ENCODE data around the gene CACNB2.

GRCh38 chr10:18252086-18252485 is 111.9 kb downstream of the CACNB2 start:
- TF ChIP-seq, protein P1, sequence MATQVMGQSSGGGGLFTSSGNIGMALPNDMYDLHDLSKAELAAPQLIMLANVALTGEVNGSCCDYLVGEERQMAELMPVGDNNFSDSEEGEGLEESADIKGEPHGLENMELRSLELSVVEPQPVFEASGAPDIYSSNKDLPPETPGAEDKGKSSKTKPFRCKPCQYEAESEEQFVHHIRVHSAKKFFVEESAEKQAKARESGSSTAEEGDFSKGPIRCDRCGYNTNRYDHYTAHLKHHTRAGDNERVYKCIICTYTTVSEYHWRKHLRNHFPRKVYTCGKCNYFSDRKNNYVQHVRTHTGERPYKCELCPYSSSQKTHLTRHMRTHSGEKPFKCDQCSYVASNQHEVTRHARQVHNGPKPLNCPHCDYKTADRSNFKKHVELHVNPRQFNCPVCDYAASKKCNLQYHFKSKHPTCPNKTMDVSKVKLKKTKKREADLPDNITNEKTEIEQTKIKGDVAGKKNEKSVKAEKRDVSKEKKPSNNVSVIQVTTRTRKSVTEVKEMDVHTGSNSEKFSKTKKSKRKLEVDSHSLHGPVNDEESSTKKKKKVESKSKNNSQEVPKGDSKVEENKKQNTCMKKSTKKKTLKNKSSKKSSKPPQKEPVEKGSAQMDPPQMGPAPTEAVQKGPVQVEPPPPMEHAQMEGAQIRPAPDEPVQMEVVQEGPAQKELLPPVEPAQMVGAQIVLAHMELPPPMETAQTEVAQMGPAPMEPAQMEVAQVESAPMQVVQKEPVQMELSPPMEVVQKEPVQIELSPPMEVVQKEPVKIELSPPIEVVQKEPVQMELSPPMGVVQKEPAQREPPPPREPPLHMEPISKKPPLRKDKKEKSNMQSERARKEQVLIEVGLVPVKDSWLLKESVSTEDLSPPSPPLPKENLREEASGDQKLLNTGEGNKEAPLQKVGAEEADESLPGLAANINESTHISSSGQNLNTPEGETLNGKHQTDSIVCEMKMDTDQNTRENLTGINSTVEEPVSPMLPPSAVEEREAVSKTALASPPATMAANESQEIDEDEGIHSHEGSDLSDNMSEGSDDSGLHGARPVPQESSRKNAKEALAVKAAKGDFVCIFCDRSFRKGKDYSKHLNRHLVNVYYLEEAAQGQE (IDR thresholded peaks at IDR 0.05; ENCODE audit: insufficient read depth in 1 of 2, low read depth in 2 of 2, low read length in 1 of 2), result no peak
- TF ChIP-seq, protein P2, sequence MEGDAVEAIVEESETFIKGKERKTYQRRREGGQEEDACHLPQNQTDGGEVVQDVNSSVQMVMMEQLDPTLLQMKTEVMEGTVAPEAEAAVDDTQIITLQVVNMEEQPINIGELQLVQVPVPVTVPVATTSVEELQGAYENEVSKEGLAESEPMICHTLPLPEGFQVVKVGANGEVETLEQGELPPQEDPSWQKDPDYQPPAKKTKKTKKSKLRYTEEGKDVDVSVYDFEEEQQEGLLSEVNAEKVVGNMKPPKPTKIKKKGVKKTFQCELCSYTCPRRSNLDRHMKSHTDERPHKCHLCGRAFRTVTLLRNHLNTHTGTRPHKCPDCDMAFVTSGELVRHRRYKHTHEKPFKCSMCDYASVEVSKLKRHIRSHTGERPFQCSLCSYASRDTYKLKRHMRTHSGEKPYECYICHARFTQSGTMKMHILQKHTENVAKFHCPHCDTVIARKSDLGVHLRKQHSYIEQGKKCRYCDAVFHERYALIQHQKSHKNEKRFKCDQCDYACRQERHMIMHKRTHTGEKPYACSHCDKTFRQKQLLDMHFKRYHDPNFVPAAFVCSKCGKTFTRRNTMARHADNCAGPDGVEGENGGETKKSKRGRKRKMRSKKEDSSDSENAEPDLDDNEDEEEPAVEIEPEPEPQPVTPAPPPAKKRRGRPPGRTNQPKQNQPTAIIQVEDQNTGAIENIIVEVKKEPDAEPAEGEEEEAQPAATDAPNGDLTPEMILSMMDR (IDR thresholded peaks at IDR 0.05), result no peak
- TF ChIP-seq POLR2AphosphoS5 (IDR thresholded peaks at IDR 0.05; ENCODE audit: low read depth, low read length) (no peak), SIN3A (IDR thresholded peaks at IDR 0.05; ENCODE audit: borderline replicate concordance, insufficient read depth, low read depth, low read length) (no peak), TCF7L2 (IDR thresholded peaks at IDR 0.05; ENCODE audit: low read depth, low read length) (no peak)

All from Panc1 (cell line).